Measurements from ENCODE around the gene NSF.
"Not testable (repeated sequence)": the region's sequence is repeated elsewhere in the genome, so short reads cannot be mapped to it uniquely, and the experiment has no call there.

The NSF gene

DNA sequence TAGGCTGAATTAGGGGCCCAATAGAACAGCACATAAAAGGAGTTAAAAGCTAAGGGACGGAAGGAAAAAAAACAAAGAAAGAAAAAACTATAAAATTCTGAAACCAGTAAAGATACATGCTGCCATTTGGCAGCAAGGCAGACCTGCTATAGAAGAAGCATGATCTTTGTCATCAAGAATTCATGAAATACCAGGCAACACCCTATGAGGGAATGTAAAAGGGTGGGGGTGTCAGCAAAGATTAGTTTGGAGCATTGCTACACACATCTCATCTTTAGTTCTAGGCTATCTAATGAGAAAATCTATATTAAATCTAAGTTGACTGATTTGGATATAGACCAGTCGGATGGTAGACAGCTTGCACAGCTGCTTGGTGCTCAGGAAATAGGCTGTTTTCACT is 73.1 kb downstream of the NSF start:
- H2AFZ ChIP-seq (ENCODE audit: low read depth, low read length); H4K8ac ChIP-seq (ENCODE audit: low read length); DNase-seq; H3K14ac ChIP-seq (ENCODE audit: low read length in 2 of 2); H2BK12ac ChIP-seq (ENCODE audit: low read length in 2 of 2); H3K36me3 ChIP-seq (ENCODE audit: control insufficient read depth in 1 of 2, insufficient read depth in 2 of 2, low read depth in 1 of 2, low read length in 2 of 2); H3K27me3 ChIP-seq (ENCODE audit: control insufficient read depth in 1 of 2, insufficient read depth in 1 of 2, low read length in 2 of 2); H3K4me1 ChIP-seq (ENCODE audit: control insufficient read depth, insufficient read depth, low read depth, low read length); H2BK120ac ChIP-seq (ENCODE audit: low read depth, low read length); H3K9ac ChIP-seq (ENCODE audit: low read length); H3K4me3 ChIP-seq (ENCODE audit: insufficient read depth in 1 of 2, low read depth in 1 of 2, low read length in 2 of 2); H3K9me3 ChIP-seq (ENCODE audit: control insufficient read depth, low read length); H3K4me2 ChIP-seq (ENCODE audit: low read length, poor library complexity, severe bottlenecking); H3K4ac ChIP-seq (ENCODE audit: low read depth in 1 of 2, low read length in 2 of 2); H3K27ac ChIP-seq (ENCODE audit: low read length, poor library complexity, severe bottlenecking); H2BK5ac ChIP-seq (ENCODE audit: low read depth, low read length, poor library complexity, severe bottlenecking); H3K18ac ChIP-seq (ENCODE audit: low read depth in 1 of 2, low read length in 2 of 2); H4K91ac ChIP-seq (ENCODE audit: low read length); H2AK5ac ChIP-seq (ENCODE audit: low read length, severe bottlenecking); H2BK15ac ChIP-seq (ENCODE audit: low read depth, poor library complexity, severe bottlenecking); H3K79me1 ChIP-seq (replicated peaks; ENCODE audit: low read length, poor library complexity, severe bottlenecking); H3K23ac ChIP-seq (ENCODE audit: low read length in 2 of 2): not testable (repeated sequence)
- WGBS, result no CpG with 5 or more reads among the region's 2 CpGs

DNA sequence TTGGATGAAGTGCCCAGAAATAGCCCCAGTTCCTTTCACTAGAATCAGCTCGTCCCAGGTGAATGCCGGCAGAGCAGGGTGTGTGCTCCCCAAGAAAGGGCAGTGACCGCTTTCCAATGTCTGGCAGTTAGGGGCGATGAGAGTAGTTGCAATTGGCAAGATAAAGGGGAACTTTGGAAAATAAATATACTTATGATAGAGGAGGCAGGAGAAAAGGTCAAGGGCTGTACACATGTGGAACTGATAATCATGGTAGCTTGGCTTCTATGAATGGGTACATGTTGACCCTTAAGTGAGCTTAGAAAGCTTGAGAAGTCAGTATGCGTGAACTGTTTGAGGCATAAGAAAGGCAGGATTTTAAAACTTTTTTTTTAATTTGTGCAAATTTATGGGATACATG is 75.5 kb downstream of the NSF start:
- not testable (repeated sequence) for H2BK12ac ChIP-seq (ENCODE audit: low read length in 2 of 2); H3K4me2 ChIP-seq (ENCODE audit: low read length, poor library complexity, severe bottlenecking); H3K4me3 ChIP-seq (ENCODE audit: insufficient read depth in 1 of 2, low read depth in 1 of 2, low read length in 2 of 2); DNase-seq; H3K79me1 ChIP-seq (replicated peaks; ENCODE audit: low read length, poor library complexity, severe bottlenecking); H2BK5ac ChIP-seq (ENCODE audit: low read depth, low read length, poor library complexity, severe bottlenecking); H4K91ac ChIP-seq (ENCODE audit: low read length); H3K14ac ChIP-seq (ENCODE audit: low read length in 2 of 2); H3K4ac ChIP-seq (ENCODE audit: low read depth in 1 of 2, low read length in 2 of 2); H3K27me3 ChIP-seq (ENCODE audit: control insufficient read depth in 1 of 2, insufficient read depth in 1 of 2, low read length in 2 of 2); H3K23ac ChIP-seq (ENCODE audit: low read length in 2 of 2); H2AFZ ChIP-seq (ENCODE audit: low read depth, low read length); H2BK15ac ChIP-seq (ENCODE audit: low read depth, poor library complexity, severe bottlenecking); H2AK5ac ChIP-seq (ENCODE audit: low read length, severe bottlenecking); H3K18ac ChIP-seq (ENCODE audit: low read depth in 1 of 2, low read length in 2 of 2); H2BK120ac ChIP-seq (ENCODE audit: low read depth, low read length); H3K9ac ChIP-seq (ENCODE audit: low read length); H3K36me3 ChIP-seq (ENCODE audit: control insufficient read depth in 1 of 2, insufficient read depth in 2 of 2, low read depth in 1 of 2, low read length in 2 of 2); H4K8ac ChIP-seq (ENCODE audit: low read length); H3K9me3 ChIP-seq (ENCODE audit: control insufficient read depth, low read length); H3K27ac ChIP-seq (ENCODE audit: low read length, poor library complexity, severe bottlenecking); H3K4me1 ChIP-seq (ENCODE audit: control insufficient read depth, insufficient read depth, low read depth, low read length)
- WGBS, result no CpG with 5 or more reads among the region's 5 CpGs

DNA sequence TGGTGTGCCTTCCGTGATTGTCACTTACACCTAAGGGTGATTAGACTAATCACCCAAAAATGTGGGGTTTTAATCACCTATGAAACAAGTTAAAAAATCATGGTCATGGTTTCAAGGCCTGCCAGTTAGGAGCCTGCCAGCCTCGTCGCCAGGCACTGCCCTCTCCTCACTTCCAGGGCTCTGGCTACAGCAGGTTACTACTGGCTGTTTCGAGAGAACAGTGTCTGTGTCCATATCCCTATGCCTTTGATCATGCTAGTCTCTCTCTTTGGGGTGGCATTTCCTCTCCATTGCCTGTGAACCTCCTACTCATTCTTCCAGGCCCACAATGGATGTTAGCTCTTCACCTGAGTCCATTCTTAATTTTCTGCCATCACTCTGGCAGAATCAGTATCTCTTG is 80.3 kb downstream of the NSF start:
- not testable (repeated sequence) for H3K27ac ChIP-seq (ENCODE audit: low read length, poor library complexity, severe bottlenecking); DNase-seq; H2AFZ ChIP-seq (ENCODE audit: low read depth, low read length); H2BK15ac ChIP-seq (ENCODE audit: low read depth, poor library complexity, severe bottlenecking); H4K8ac ChIP-seq (ENCODE audit: low read length); H2BK120ac ChIP-seq (ENCODE audit: low read depth, low read length); H2BK5ac ChIP-seq (ENCODE audit: low read depth, low read length, poor library complexity, severe bottlenecking); H3K4me2 ChIP-seq (ENCODE audit: low read length, poor library complexity, severe bottlenecking); H3K23ac ChIP-seq (ENCODE audit: low read length in 2 of 2); H3K9ac ChIP-seq (ENCODE audit: low read length); H2AK5ac ChIP-seq (ENCODE audit: low read length, severe bottlenecking); H2BK12ac ChIP-seq (ENCODE audit: low read length in 2 of 2); H3K4me3 ChIP-seq (ENCODE audit: insufficient read depth in 1 of 2, low read depth in 1 of 2, low read length in 2 of 2); H3K4ac ChIP-seq (ENCODE audit: low read depth in 1 of 2, low read length in 2 of 2); H3K79me1 ChIP-seq (replicated peaks; ENCODE audit: low read length, poor library complexity, severe bottlenecking); H3K36me3 ChIP-seq (ENCODE audit: control insufficient read depth in 1 of 2, insufficient read depth in 2 of 2, low read depth in 1 of 2, low read length in 2 of 2); H3K9me3 ChIP-seq (ENCODE audit: control insufficient read depth, low read length); H3K14ac ChIP-seq (ENCODE audit: low read length in 2 of 2); H4K91ac ChIP-seq (ENCODE audit: low read length); H3K18ac ChIP-seq (ENCODE audit: low read depth in 1 of 2, low read length in 2 of 2); H3K27me3 ChIP-seq (ENCODE audit: control insufficient read depth in 1 of 2, insufficient read depth in 1 of 2, low read length in 2 of 2); H3K4me1 ChIP-seq (ENCODE audit: control insufficient read depth, insufficient read depth, low read depth, low read length)
- WGBS, result no CpG with 5 or more reads among the region's 4 CpGs

DNA sequence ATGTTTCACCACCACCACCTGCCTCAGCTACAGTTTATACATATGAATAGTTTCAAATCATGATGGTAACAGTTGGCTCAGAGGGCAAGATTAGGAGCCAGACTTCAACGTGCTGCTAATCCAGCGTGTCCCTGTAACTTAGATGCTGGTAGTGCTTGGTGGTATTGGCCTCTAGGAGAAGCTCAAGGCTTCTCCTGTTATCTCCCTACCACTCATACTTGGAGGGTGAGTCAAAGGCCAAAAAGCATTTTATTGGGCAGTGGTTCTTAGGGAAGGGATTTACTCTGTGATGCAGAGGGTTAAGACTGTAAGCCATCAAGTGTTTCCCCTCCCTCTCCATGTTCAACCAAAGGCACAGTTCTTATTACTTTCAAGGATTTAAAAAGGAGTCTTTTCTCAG is 82.3 kb downstream of the NSF start:
- not testable (repeated sequence) for H2AK5ac ChIP-seq (ENCODE audit: low read length, severe bottlenecking); H3K9me3 ChIP-seq (ENCODE audit: control insufficient read depth, low read length); H2BK15ac ChIP-seq (ENCODE audit: low read depth, poor library complexity, severe bottlenecking); H3K14ac ChIP-seq (ENCODE audit: low read length in 2 of 2); H3K27me3 ChIP-seq (ENCODE audit: control insufficient read depth in 1 of 2, insufficient read depth in 1 of 2, low read length in 2 of 2); H3K4ac ChIP-seq (ENCODE audit: low read depth in 1 of 2, low read length in 2 of 2); H3K4me1 ChIP-seq (ENCODE audit: control insufficient read depth, insufficient read depth, low read depth, low read length); H3K4me2 ChIP-seq (ENCODE audit: low read length, poor library complexity, severe bottlenecking); H2BK5ac ChIP-seq (ENCODE audit: low read depth, low read length, poor library complexity, severe bottlenecking); H3K27ac ChIP-seq (ENCODE audit: low read length, poor library complexity, severe bottlenecking); H3K4me3 ChIP-seq (ENCODE audit: insufficient read depth in 1 of 2, low read depth in 1 of 2, low read length in 2 of 2); H2BK12ac ChIP-seq (ENCODE audit: low read length in 2 of 2); H4K91ac ChIP-seq (ENCODE audit: low read length); H2AFZ ChIP-seq (ENCODE audit: low read depth, low read length); H4K8ac ChIP-seq (ENCODE audit: low read length); H3K36me3 ChIP-seq (ENCODE audit: control insufficient read depth in 1 of 2, insufficient read depth in 2 of 2, low read depth in 1 of 2, low read length in 2 of 2); H3K23ac ChIP-seq (ENCODE audit: low read length in 2 of 2); H2BK120ac ChIP-seq (ENCODE audit: low read depth, low read length); DNase-seq; H3K18ac ChIP-seq (ENCODE audit: low read depth in 1 of 2, low read length in 2 of 2); H3K9ac ChIP-seq (ENCODE audit: low read length); H3K79me1 ChIP-seq (replicated peaks; ENCODE audit: low read length, poor library complexity, severe bottlenecking)
- no CpG with 5 or more reads among the region's 2 CpGs for WGBS

All from mesenchymal stem cell (in vitro differentiated cells and primary cell).